Pancreas (tissue), 10 donors: ENCODE measurements around the gene FANCG. TPM values are rescaled to one million over a fixed set of nuclear protein-coding genes. Genes with fewer than 3 reads are reported as not detected.

Experiments used
- ATAC-seq, 4 donors: fragments of 200-7000 bp; cut with Tn5 transposase; one replicate each; pipeline versions ENCODE4 v1.8.0 to v1.9.1; 2020; ENCODE audit warnings: mild to moderate bottlenecking in 4 of 4, moderate library complexity in 4 of 4
- DNase-seq, 6 donors: peaks; one replicate each; pipeline ENCODE4 v3.0.0-alpha.2; 2020
- FAIRE-seq: peaks from 2 replicates; lab custom pipeline; 2012; peaks lifted over from hg19 to GRCh38; lab: Jason Lieb, UNC
- H3K27ac ChIP-seq, 4 donors: fragments of 200-600 bp; sonication (generic); 1 replicate in 3 of 4; 2 replicates in 1 of 4; pipeline versions ENCODE4 v1.5.0 to v1.8.0; 2020
- H3K27me3 ChIP-seq, 4 donors: fragments of 200-600 bp; one replicate each; pipeline ENCODE4 v1.8.0; 2021
- H3K36me3 ChIP-seq, 3 donors: fragments of 200-600 bp; sonication (generic) in 1 of 3; one replicate each; pipeline versions ENCODE4 v1.5.0 to v1.8.0; 2020 to 2021
- H3K4me1 ChIP-seq, 3 donors: fragments of 200-600 bp; one replicate each; pipeline ENCODE4 v1.8.0; 2021
- H3K4me3 ChIP-seq, 4 donors: fragments of 200-600 bp; sonication (generic) in 2 of 4; one replicate each; pipeline versions ENCODE4 v1.5.0 to v1.8.0; 2020 to 2021
- H3K9me3 ChIP-seq, 4 donors: fragments of 200-600 bp; one replicate each; pipeline ENCODE4 v1.8.0; 2021
- WGBS, 2 donors: extraction: QIAGEN DNeasy Blood & Tissue Kit; methylation state at CpG; one replicate each; pipeline ENCODE4 v1.1.7; 2013; 5-methylcytosine and 5-hydroxymethylcytosine counted together
- intact Hi-C, 3 donors: fragments of 100-400 bp; cut with DNase I; formaldehyde crosslinking; loops; one replicate each; pipeline versions ENCODE4 v1.11.1 to v1.14.2; 2022
- polyA plus RNA-seq, 2 donors: library from polyadenylated mRNA; stranded (reverse); fragments of 200-250 nt; gene quantifications; one replicate each; pipeline ENCODE4 v1.2.3, GENCODE V29; 2013
- total RNA-seq, 6 donors: library from RNA; stranded (reverse); fragmentation: NEBNext Ultra II Directional in 4 of 6; extraction: Animal tissue kit (Norgen Biotek cat#: 25700) in 4 of 6; gene quantifications; one replicate each; pipeline versions ENCODE4 v1.2.1 to v1.2.4, GENCODE V29; 2021 to 2023
- TF ChIP-seq, protein P1 (sequence below), 4 donors: fragments of 200-600 bp; sonication (generic) in 3 of 4; IDR thresholded peaks; one replicate each; pipeline versions ENCODE4 v1.5.0 to v1.8.0; 2021; ENCODE audit warnings: antibody characterized with exemption in 4 of 4
- donor health status: healthy with polysubstance abuse.
- donor health status: DM: no; HTN: no; CAD: no; lungs with moderate emphysema.
- donor health status: DM: no; HTN: no; CAD: no.
- donor health status: control.
- donor health status: control.
- donor health status: Bipolar disorder and iron deficiency.
- donor health status: DM: yes; HTN: yes; CAD: no.
- donor health status: DM: no; HTN: no; CAD: no.
- donor health status: DM: no; HTN: no; CAD: no.
- donor health status: DM: yes; HTN: yes; CAD: no.

FANCG gene
- total and polyA plus RNA-seq, 8 donors: 7.5 to 31.1 (median 12.5) TPM

DNA sequence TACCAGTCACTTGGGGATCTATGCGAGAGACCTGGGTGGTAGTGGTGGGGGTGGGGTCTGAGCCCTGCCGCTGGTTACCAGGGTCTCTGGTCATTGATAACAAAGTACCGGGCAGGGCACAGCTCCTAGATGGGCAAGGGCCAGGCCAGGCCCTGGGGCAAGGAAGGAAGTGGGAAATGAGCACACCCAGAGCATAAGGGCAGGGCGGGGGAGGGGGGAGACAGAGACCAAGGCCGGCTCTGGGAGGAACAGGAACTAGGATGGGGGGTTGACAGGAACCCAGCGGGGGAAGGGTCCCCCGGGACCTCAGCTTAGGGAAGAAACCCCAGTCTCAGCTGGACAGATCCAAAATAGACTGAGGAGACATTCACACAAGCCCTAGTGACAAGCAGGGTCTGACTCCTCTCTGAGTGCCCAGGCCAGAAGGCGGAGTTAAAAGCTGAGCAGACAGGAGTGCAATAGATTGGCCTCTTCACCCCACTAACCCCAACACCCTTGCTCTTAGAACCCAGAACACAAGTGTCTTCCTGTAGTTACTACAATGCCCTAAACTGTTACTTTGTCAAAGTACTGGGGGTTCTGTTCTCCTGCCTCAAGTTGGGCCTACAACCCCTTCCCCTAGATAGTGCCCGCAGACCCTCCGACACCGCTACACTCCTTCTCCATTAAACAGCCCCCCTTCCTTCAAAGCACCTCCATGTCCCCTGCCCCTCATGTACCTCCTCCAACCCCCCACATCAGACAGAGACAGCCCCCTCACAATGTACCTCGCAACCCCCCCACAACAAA lies 35.3 kb upstream of the FANCG start:
- H3K27me3 ChIP-seq: no peaks in the 10 kb centered on the region
- H3K27ac ChIP-seq: peak overlapping the region in 3 of 4 donors; percentile 47 to 71 (median 70)
- intact Hi-C loops: loop anchor here in 1 of 3 donors (5.0 kb wide), 1 partner anchor 147 kb away; no protein-coding TSS in a partner anchor
- no peak for ATAC-seq
- DNase-seq: peak in 3 of 6 donors; percentile 60 to 66 (median 60)
- TF ChIP-seq, protein P1, sequence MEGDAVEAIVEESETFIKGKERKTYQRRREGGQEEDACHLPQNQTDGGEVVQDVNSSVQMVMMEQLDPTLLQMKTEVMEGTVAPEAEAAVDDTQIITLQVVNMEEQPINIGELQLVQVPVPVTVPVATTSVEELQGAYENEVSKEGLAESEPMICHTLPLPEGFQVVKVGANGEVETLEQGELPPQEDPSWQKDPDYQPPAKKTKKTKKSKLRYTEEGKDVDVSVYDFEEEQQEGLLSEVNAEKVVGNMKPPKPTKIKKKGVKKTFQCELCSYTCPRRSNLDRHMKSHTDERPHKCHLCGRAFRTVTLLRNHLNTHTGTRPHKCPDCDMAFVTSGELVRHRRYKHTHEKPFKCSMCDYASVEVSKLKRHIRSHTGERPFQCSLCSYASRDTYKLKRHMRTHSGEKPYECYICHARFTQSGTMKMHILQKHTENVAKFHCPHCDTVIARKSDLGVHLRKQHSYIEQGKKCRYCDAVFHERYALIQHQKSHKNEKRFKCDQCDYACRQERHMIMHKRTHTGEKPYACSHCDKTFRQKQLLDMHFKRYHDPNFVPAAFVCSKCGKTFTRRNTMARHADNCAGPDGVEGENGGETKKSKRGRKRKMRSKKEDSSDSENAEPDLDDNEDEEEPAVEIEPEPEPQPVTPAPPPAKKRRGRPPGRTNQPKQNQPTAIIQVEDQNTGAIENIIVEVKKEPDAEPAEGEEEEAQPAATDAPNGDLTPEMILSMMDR (IDR thresholded peaks at IDR 0.05): no peak
- H3K4me3 ChIP-seq: peak overlapping the region; percentile 22 to 51 (median 44)
- 14 to 20% methylated on average over 12 of the region's 12 CpGs for WGBS, 2 donors
- H3K4me1 ChIP-seq: peaks cover 0 to 31% (median 15%) of the 10 kb centered on the region in 3 donors
- no peak for FAIRE-seq
- H3K9me3 ChIP-seq: no peaks in the 10 kb centered on the region
- H3K36me3 ChIP-seq: no peaks in the 10 kb centered on the region

DNA sequence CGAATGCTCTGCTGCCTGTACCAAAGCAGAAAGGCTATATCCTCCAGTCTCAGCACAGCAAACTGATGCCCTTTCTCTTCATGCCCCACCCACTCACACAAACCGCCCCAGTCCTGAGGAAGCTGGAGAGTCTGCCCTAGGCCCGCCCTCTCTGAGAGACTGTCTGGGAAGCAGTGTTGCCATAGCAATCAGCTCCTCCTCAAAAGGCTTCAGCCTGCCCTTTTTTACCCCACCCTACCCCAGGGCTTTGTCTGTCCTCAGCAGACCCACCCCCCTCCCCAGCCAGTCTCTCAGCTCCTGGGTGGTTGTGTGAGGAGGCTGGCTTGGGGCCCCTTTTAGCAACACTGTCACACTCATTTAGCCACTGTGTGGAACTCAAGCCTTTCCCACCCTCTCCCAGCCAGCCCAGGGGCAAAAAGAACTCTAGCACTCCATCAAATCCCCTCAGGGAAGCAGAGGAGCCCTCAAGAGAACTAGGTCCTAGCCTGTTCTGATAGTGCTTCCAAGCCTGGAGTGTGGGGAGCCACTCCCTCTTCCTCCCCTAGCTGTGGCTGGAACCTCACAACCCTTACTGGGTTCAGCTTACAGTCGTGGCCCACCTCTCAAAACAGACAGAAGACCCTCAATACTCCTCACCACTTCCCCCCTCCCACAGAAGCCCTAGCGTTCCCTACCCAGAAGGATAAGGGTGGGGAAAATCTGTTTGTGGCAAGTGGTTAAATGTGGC lies 34.5 kb upstream of the FANCG start:
- peak overlapping the region in 2 of 4 donors; percentile 49 to 51 for H3K4me3 ChIP-seq
- ATAC-seq (peak in 1 of 4 donors; percentile 1), FAIRE-seq (no peak), DNase-seq (peak in 1 of 6 donors; percentile 70)
- H3K9me3 ChIP-seq: no peaks in the 10 kb centered on the region
- H3K36me3 ChIP-seq: no peaks in the 10 kb centered on the region
- no peaks in the 10 kb centered on the region for H3K27me3 ChIP-seq
- TF ChIP-seq, protein P1 (IDR thresholded peaks at IDR 0.05): no peak
- 28 to 33% methylated on average over 5 of the region's 5 CpGs for WGBS, 2 donors
- H3K27ac ChIP-seq: peak overlapping the region in 2 of 4 donors; percentile 70 to 71
- intact Hi-C loops: no loop called here
- peaks cover 0 to 31% (median 15%) of the 10 kb centered on the region in 3 donors for H3K4me1 ChIP-seq

DNA sequence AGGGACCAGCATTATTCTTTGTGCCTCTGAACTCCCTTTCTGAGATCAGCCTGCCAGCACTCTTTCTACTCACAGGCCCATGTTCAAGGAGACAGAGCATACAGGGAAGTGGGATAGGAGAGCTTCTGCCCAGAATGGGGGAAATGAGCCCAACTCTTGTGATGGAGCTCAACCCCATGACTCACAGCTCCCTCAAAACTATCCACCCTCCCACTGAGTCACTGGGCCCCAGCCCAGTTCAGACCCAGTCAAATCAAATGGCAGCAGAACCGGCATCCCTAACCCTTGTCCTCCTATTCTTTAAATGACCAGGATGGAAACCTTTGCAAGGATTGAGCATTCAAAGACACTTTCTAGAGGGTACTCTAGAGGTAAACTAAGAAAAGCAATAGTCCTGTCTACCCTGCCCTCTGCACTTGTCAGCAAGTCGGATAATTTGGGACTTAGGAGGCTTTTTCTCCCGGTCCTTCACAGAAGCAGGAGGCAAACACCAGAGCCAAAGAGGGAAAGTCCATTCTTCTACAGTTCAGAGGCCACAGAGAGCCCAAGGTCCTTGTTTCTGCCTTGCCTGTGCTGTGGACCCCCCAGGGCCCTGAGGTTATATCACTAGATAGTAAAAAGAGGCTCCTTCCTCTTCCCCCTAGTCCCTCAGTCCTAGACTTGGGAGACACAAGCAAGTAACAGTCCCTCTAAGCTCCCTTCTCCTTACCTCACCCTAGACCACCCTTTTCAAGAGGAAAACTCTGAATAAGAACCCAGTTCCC lies 32.7 kb upstream of the FANCG start:
- H3K27me3 ChIP-seq: no peaks in the 10 kb centered on the region
- 83 to 84% methylated on average over 3 of the region's 3 CpGs for WGBS, 2 donors
- ATAC-seq (no peak), DNase-seq (no peak), FAIRE-seq (no peak)
- intact Hi-C loops: no loop called here
- peaks cover 0 to 9% (median 0%) of the 10 kb centered on the region in 3 donors for H3K36me3 ChIP-seq
- peaks cover 0 to 31% (median 15%) of the 10 kb centered on the region in 3 donors for H3K4me1 ChIP-seq
- no peaks in the 10 kb centered on the region for H3K9me3 ChIP-seq
- TF ChIP-seq, protein P1 (IDR thresholded peaks at IDR 0.05): no peak
- H3K4me3 ChIP-seq: peak overlapping the region in 1 of 4 donors; percentile 77
- H3K27ac ChIP-seq: peak overlapping the region in 3 of 4 donors; percentile 3 to 70 (median 61)

DNA sequence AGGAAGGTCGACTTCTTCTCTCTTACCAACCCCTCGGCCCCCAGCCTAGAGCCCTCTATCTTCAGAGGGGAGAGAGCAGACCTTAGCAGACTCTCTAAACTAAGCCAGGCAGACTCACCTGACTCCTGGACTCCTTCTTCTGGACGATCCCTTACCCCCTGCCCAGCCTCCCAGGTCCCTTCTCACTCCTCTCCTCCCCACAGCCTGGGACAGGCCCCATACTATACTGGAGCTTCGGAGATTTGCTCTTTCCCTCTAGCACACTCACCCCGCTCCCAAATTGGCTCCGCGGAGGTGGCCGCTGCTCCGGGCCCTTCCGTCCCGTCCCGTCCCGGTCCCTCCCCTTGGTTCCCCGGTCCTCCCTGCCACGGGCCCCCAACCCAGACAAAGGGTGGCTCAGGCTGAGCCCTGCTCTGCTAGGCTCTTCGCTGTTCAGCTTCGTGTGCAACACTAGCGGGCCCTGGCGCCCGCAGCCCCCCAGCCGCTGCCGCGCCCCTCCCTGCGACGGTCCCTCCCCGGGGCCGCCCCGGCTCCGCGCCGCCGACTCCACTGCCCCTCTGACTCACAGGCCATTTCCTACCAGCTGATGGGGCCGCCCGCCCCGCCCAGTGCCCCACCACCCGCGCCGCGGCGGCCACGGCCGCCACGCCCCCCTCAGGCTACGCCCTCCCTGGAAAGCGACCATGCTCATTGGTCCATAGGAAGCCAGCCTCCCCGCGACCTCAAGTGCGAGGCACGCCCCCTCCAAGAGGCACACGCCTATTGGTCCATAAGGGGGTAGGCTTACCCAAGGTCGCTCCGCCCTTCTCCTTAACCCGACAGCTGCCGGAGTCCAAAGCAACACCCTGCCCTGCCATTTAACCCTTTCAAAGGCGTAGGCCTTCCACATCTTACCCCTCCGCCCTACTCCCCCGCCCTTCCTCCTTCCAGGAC lies 31.5 kb upstream of the FANCG start:
- FAIRE-seq (no peak), DNase-seq (peak; percentile 98 to 99 (median 98)), ATAC-seq (peak; percentile 72 to 84 (median 78))
- intact Hi-C loops: no loop called here
- peaks cover 0 to 9% (median 0%) of the 10 kb centered on the region in 3 donors for H3K36me3 ChIP-seq
- H3K4me1 ChIP-seq: peaks cover 0 to 27% (median 15%) of the 10 kb centered on the region in 3 donors
- H3K27ac ChIP-seq: peak overlapping the region; percentile 47 to 72 (median 60)
- TF ChIP-seq, protein P1 (IDR thresholded peaks at IDR 0.05): no peak
- 1% methylated on average over 54 to 57 of the region's 57 CpGs for WGBS, 2 donors
- H3K9me3 ChIP-seq: no peaks in the 10 kb centered on the region
- H3K27me3 ChIP-seq: no peaks in the 10 kb centered on the region
- H3K4me3 ChIP-seq: peak overlapping the region; percentile 53 to 77 (median 64)
